Stimulated activated CD8-positive, alpha-beta memory T cell treated with anti-CD3 and anti-CD28 coated beads, Interleukin-15, amount 100 ng/mL, for 24 hours (primary cell): ENCODE results near the gene TECTA.

Source experiments
- DNase-seq: peaks from one replicate; pipeline ENCODE4 v3.0.0-alpha.2; 2020; ENCODE audit warnings: low read depth

The TECTA gene

GRCh38 chr11:121127809-121128208 lies 26.8 kb downstream of the TECTA start:
- no peak for DNase-seq

GRCh38 chr11:121129362-121130340 lies 28.6 kb downstream of the TECTA start:
- no peak for DNase-seq

- no peak for DNase-seq
These were observed 30.6 kb downstream of the TECTA start for GRCh38 chr11:121131656-121132055.

- no peak for DNase-seq
These were observed 31.4 kb downstream of the TECTA start for GRCh38 chr11:121132211-121132976.

- DNase-seq: no peak
These were observed 33.8 kb downstream of the TECTA start for GRCh38 chr11:121134741-121135312.

GRCh38 chr11:121137005-121137404 lies 36.0 kb downstream of the TECTA start:
- no peak for DNase-seq

- DNase-seq: no peak
These were observed 37.2 kb downstream of the TECTA start for GRCh38 chr11:121138259-121138658.

- DNase-seq: no peak
These were observed 39.3 kb downstream of the TECTA start for GRCh38 chr11:121140369-121140768.

GRCh38 chr11:121141066-121141465 lies 40.0 kb downstream of the TECTA start:
- DNase-seq: no peak

- no peak for DNase-seq
These were observed 42.9 kb downstream of the TECTA start for GRCh38 chr11:121143921-121144320.

GRCh38 chr11:121144723-121145122 lies 43.7 kb downstream of the TECTA start:
- DNase-seq: no peak

GRCh38 chr11:121145826-121146225 lies 44.8 kb downstream of the TECTA start:
- no peak for DNase-seq

- DNase-seq: no peak
These were observed 48.1 kb downstream of the TECTA start for GRCh38 chr11:121149116-121149515.

- DNase-seq: no peak
These were observed 50.2 kb downstream of the TECTA start for GRCh38 chr11:121151207-121151688.

- no peak for DNase-seq
These were observed 51.7 kb downstream of the TECTA start for GRCh38 chr11:121152764-121153163.

GRCh38 chr11:121153472-121153871 lies 52.4 kb downstream of the TECTA start:
- no peak for DNase-seq

GRCh38 chr11:121154486-121155314 lies 53.7 kb downstream of the TECTA start:
- DNase-seq: no peak

- DNase-seq: no peak
These were observed 56.7 kb downstream of the TECTA start for GRCh38 chr11:121157756-121158155.

- no peak for DNase-seq
These were observed 58.7 kb downstream of the TECTA start for GRCh38 chr11:121159741-121160140.

GRCh38 chr11:121161349-121161917 lies 60.4 kb downstream of the TECTA start:
- no peak for DNase-seq

- DNase-seq: no peak
These were observed 62.7 kb downstream of the TECTA start for GRCh38 chr11:121163658-121164308.
